Measurements from ENCODE around the gene CCDC30.
"Not testable (repeated sequence)": the region's sequence is repeated elsewhere in the genome, so short reads cannot be mapped to it uniquely, and the experiment has no call there.

The CCDC30 gene

DNA sequence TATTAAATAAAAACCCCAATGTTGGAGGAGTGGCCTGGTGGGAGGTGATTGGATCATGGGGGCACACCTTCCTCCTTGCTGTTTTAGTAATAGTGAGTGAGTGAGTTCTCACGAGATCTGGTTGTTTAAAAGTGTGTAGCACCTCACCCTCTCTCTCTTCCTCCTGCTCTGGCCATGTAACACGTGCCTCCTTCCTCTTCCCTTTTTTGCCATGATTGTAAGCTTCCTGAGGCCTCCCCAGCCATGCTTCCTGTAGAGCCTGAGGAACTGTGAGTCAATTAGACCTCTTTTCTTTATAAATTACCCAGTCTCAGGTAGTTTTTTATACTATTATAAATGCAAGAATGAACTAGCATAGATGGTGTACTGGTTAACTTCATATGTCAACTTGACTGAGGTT is 68.0 kb downstream of the CCDC30 start:
- DNase-seq = no peak

GRCh38 chr1:42533101-42533863 is 70.2 kb downstream of the CCDC30 start:
- DNase-seq = no peak

GRCh38 chr1:42541104-42541503 is 78.0 kb downstream of the CCDC30 start:
- DNase-seq = no peak

DNA sequence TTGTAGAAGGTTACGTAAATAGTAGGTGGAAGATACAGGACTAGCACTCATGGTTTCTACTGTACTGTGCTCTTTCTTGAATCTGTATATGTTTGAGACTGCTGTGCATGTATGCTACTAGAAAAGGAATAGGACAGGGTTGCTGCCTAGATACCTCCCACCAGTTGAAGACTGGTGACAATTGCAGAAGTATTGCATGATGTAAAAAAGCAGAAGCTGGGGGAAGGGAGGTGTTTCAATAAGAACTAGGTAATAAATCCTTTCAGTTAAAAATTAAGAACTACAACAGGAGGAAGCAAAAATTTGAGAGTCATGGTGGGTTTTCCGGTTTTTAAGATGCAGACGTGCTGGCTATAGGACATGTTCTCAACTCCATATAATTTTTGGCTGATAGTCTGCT is 88.1 kb downstream of the CCDC30 start:
- DNase-seq = no peak

- DNase-seq = no peak
Measured at GRCh38 chr1:42551590-42551989, 88.5 kb downstream of the CCDC30 start.

DNA sequence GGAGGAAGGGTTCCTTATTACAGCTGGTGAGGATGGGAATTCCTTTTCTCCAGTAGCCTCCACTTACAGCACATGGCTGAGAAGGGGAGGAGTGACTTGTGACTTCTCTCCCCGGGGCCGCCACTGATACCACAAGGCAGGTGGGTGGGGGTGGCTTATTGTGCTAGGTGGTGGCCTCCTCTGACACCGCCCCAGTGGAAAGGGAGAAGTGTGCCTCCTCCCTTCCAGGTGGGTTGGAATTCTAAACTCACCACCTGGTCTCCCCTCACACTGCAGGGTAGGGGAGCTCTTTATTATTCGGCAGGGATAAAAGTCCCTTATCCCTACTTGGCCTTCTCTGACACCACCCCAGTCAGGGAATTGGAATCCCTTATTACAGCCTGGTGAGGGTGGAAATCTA is 89.5 kb downstream of the CCDC30 start:
- no peak for DNase-seq

DNA sequence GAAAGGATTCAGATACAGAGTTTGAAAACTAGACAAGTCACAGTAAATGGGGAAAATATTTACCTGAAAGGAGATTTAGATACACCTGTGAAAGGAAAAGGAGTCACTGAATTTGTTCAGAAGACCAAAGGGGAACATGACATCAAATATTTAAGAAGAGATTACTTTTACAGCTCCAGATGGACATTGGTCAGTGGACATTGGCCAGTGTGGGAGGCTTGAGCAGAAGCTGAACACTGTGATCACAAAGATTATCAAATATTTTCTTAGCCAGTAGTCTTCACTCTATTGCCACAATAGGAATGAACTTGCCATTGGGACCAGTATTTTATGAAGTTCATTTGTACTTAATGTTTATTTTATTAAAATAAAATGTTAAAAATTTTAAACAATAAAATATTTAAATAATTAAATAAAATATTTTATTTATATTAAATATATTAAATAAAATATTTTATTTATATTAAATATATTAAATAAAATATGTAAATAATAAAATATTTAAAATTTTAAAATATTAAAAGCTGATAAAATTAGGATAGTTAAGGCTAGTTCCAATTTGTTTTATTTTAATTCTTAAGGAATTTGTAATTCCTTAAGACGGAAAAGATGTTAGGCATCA is 94.3 kb downstream of the CCDC30 start:
- DNase-seq = no peak

DNA sequence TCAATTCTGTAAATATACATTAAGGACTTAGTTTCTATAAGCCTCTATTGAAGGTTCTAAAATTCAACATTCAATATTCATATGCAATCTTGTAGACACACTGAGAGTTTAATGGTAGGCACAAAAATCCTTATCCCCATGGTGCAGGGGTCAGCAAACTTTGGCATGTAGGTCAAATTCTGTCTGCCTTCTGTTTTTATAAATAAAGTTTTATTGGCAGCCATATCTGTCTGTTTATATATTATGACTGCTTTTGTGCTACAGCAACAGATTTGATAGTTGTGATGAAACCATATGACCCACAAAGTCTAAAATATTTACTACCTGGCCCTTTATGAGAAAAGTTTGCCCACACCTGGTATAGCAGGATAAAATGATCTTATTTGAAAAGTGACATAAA is 104.0 kb downstream of the CCDC30 start:
- DNase-seq = no peak

DNA sequence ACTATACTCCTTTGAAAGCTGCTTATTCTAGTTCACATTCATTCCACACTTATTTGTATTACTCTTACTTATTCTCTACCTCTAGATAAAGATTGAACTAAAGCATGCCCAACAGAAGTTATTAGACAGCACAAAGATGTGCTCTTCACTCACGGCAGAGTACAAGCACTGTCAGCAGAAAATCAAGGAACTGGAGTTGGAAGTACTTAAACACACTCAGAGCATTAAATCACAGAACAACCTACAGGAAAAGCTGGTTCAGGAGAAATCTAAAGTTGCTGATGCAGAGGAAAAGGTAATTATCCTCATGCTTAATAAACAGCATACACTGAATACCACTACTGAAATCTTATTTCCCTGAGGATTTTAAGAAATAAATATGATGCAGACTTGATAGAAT is 113.8 kb downstream of the CCDC30 start:
- DNase-seq = no peak

DNA sequence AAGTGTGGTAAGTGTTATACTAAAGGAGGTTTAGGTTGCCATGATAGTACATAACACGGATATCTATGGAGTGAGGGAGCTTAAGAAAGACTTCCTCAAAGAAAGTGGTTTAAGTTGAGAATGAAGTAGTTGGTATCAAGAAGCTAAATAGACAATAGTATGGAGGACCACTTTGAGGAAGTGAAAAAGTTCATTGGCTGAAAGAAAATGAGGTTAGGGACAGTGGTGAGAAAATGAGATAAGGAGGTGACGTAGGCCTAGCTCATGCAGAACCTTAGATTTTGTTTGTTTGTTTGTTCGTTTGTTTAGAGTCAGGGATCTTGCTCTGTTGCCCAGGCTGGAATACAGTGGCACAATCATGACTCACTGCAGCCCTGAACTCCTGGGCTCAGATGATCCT is 122.9 kb downstream of the CCDC30 start:
- no peak for DNase-seq

DNA sequence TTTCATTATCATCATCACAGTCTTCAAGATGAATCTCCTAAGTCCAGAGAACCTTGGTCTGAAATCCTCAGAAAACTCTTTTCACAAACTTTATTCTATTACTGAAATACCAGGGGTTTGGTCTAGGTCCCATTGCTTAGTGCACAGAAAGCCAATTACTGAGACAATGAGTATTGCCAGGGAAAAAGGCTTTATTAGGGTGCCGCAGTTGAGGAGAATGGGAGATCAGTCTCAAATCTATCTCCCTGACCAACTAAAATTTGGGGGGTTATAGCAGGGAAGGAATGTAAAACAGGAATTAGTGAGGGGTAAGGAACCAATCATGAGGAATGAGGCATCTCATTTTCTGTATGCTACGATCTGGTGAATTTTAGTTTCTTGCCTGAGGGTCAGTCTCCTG is 124.7 kb downstream of the CCDC30 start:
- DNase-seq = no peak

GRCh38 chr1:42592811-42593210 is 129.7 kb downstream of the CCDC30 start:
- DNase-seq = no peak

DNA sequence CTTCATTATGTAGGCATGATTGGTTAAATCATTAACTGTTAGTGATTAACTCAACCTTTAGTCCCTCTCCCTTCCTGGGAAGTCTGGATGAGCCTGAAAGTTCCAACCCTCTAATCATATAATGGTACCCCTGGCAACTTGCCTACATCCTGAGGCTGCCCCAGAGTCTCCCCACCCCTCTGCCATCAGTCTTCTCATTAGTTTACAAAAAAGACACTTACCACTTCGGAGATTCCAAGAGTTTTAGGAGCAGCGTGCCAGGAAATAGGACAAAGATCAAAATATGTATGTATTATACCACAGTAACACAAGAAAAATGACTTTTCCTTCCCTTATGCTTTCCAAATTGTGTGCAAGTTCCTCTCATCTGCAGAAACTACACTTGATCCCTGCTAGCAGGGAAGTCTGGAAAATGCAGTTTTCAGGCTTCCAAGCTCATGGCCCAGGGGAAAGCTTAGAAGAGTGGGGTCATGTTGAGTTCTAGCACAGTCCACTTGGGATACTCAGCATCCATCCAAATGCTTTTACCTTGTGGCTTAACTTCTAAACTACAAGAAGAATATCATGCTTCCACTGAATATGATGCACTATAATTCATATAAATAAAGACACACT is 130.5 kb downstream of the CCDC30 start:
- DNase-seq = no peak

- DNase-seq = no peak
Measured at GRCh38 chr1:42601472-42601871, 138.4 kb downstream of the CCDC30 start.

- DNase-seq = no peak
Measured at GRCh38 chr1:42613803-42614131, 150.7 kb downstream of the CCDC30 start.

- no peak for DNase-seq
Measured at GRCh38 chr1:42618866-42619265, 155.8 kb downstream of the CCDC30 start.

DNA sequence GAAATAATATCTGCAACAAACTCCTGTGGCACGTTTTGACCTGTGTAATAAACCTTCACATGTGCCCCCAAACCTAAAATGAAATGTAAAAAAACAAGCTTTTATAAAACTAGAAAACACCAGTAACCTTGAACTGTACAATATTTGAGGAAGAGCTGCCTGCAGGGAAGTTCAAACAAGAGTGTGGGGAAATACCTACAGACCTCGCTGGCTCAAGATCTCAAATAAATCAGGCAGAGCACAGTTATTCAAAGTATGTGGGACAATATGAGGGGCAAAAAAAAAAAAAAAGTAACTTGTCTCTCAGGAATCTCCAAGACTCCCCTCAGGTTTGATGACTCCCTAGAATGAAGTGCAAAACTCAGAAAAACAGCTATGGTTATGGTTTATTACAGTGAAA is 157.2 kb downstream of the CCDC30 start:
- DNase-seq = no peak

DNA sequence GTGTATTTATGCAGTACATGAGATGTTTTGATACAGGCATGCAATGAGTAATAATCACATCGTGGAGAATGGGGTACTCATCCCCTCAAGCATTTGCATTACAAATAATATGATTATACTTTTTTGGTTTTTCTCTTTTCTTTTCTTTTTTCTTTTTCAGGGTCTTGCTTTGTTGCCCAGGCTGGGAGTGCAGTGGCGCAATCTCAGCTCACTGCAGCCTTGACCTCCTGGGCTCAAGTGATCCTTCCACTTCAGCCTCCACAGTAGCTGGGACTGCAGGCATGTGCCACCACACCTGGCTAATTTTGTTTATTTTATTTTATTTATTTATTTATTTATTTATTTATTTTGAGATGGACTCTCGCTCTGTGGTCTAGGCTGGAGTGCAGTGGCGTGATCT is 158.1 kb downstream of the CCDC30 start:
- not testable (repeated sequence) for DNase-seq

DNA sequence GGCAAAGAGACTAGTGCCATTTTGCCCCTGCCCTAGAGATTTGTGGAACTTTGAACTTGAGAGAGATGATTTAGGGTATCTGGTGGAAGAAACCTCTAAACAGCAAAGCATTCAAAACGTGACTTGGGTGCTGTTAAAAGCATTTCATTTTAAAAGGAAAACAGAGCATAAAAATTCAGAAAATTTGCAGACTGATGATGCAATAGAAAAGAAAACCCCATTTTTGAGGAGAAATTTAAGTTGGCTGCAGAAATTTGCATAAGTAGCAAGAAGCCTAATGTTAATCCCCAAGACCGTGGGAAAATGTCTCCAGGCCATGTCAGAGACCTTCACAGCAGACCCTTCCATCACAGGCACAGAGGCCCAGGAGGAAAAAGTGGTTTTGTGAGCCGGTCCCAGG is 164.1 kb downstream of the CCDC30 start:
- DNase-seq = not testable (repeated sequence)

DNA sequence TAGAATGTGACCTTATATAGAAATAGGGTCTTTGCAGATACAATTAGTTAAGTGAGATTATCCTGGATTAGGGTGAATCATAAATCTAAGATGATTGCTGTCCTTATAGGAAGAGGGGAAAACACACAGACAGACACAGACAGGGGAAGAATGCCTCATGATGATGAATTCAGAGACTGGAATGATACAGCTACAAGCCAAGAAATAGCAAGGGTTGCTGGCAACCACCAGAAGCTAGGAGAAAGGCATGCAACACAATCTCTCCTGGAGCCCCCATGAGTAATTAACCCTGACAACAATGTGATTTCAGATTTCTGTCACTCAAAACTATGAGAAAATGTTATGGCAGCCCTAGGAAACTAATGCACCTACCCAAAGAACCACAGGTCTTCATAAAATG is 176.0 kb downstream of the CCDC30 start:
- no peak for DNase-seq

- no peak for DNase-seq
Measured at GRCh38 chr1:42646056-42646455, 183.0 kb downstream of the CCDC30 start.

DNA sequence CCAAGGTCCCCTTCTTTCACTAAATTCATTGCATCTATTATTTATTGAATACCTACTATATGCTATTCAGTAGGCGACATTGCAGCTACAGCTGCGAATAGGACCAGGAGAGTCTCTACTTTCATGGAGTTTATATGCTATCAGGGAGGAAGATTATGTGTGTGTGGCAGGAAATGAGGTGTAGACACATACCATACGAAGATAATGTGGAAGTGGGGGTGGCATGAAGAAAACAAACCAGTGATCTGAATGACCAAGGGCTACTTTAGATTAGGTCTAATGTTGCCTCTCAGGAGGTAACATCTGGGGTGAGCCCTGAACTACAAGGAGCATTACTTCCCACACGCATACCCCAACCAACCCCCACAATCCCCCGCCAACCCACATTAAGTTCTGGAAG is 194.1 kb downstream of the CCDC30 start:
- DNase-seq = no peak

DNA sequence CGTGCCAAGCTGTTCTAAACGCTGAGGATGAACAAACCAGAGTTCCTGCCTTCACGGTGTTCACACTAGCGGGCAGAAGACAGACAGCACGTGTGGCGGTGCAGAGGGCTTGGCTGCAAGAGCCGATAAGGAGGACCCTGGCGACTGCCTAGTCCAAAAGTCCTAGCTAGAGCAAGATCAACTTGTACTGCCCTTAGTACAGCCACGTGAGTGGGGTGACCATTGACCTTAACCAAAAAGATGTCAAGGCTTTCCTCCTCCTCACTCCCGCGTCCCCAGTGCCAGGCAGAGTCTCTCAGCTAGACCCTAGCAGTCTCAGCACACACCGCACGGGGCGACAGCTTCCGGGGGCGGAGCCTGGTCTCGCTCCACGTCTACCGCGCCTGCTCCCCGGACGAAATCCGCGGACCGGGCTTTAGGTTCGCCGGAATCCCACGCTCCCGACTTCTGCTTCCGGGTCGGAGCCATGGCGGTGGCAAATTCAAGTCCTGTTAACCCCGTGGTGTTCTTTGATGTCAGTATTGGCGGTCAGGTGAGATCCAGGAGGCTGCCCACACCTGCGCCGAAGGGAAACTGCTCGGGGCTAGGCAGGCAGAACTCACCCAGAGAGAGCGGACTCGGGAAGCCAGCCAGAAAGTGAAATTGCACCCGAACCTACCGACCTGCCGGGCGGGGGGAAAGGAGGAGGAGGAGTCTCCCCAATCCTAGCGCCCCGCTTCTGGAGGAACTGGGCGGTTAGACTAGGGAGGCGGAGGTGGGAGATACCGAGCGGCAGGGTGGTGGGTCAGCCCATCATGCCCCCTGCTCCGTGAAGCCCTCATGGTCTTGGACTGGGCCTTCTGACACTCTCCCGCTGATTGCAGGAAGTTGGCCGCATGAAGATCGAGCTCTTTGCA is 195.1 kb downstream of the CCDC30 start, which contains the start of gene PPIH:
Gene PPIH (plus strand): TSS at position 443 of the 896 bp plus-strand sequence. CDS start 24 bp downstream, at position 467.
- peak; percentile 92 for DNase-seq

Data from CD4-positive, alpha-beta T cell treated with Interleukin-1 beta for 1 hour (primary cell).